CD4-positive, alpha-beta memory T cell (primary cell): ENCODE data around the gene LTBP1. TPM values are rescaled to one million over a fixed set of nuclear protein-coding genes. Genes with fewer than 3 reads are reported as not detected.

Experiments
- CTCF ChIA-PET: fragments of 350-600 bp; sonication (Branson Sonifier 250); formaldehyde crosslinking; loops from one replicate; lab custom pipeline; 2021; ENCODE audit warnings: inconsistent platforms; ENCODE audit not compliant: partially characterized antibody; lab: Charles Lee
- POLR2A ChIA-PET: fragments of 350-600 bp; sonication (Branson Sonifier 250); formaldehyde crosslinking; loops from one replicate; lab custom pipeline; 2021; ENCODE audit not compliant: partially characterized antibody; lab: Charles Lee
- DNase-seq, 5 donors: peaks; one replicate each; pipeline versions ENCODE4 v3.0.0 to v3.0.0-alpha.2; 2020 to 2022; ENCODE audit warnings: mixed read lengths in 1 of 5
- H3K27ac ChIP-seq: one replicate; pipeline ENCODE4 v1.7.0; 2013; ENCODE audit warnings: low read depth, low read length
- H3K27me3 ChIP-seq: 2 replicates; pipeline ENCODE4 v1.7.0; 2013; ENCODE audit warnings: mild to moderate bottlenecking, low read length, moderate library complexity; ENCODE audit not compliant: insufficient read depth
- H3K36me3 ChIP-seq: 2 replicates; pipeline ENCODE4 v1.7.0; 2013; ENCODE audit warnings: mild to moderate bottlenecking, low read length, moderate library complexity; ENCODE audit not compliant: insufficient read depth
- H3K4me1 ChIP-seq: 2 replicates; pipeline ENCODE4 v1.7.0; 2013; ENCODE audit warnings: mild to moderate bottlenecking, low read length, moderate library complexity; ENCODE audit not compliant: insufficient read depth
- H3K4me3 ChIP-seq, 2 donors: one replicate each; pipeline ENCODE4 v1.7.0; 2013; ENCODE audit warnings: low read length in 2 of 2, mild to moderate bottlenecking in 1 of 2
- H3K9me3 ChIP-seq, 2 donors: one replicate each; pipeline ENCODE4 v1.7.0; 2013; ENCODE audit warnings: low read length in 2 of 2, control low read depth in 1 of 2; ENCODE audit not compliant: control insufficient read depth in 1 of 2
- H3K27ac Mint-ChIP-seq, 7 donors: one replicate each; pipeline ENCODE4 v1.8.0; 2020 to 2021; ENCODE audit warnings: mixed read lengths in 7 of 7, mild to moderate bottlenecking in 6 of 7, inconsistent platforms in 3 of 7, moderate library complexity in 3 of 7
- H3K27me3 Mint-ChIP-seq, 2 donors: one replicate each; pipeline ENCODE4 v1.8.0; 2020 to 2021; ENCODE audit warnings: mixed read lengths in 2 of 2
- H3K36me3 Mint-ChIP-seq, 2 donors: one replicate each; pipeline ENCODE4 v1.8.0; 2020 to 2021; ENCODE audit warnings: mixed read lengths in 2 of 2, inconsistent platforms in 1 of 2, mild to moderate bottlenecking in 1 of 2
- H3K4me1 Mint-ChIP-seq, 4 donors: one replicate each; pipeline ENCODE4 v1.8.0; 2020 to 2021; ENCODE audit warnings: mixed read lengths in 4 of 4, mild to moderate bottlenecking in 1 of 4
- H3K4me3 Mint-ChIP-seq, 8 donors: one replicate each; pipeline ENCODE4 v1.8.0; 2020 to 2021; ENCODE audit warnings: mixed read lengths in 8 of 8, mild to moderate bottlenecking in 7 of 8, moderate library complexity in 6 of 8, inconsistent platforms in 3 of 8
- H3K9me3 Mint-ChIP-seq, 8 donors: one replicate each; pipeline ENCODE4 v1.8.0; 2020 to 2021; ENCODE audit warnings: mixed read lengths in 8 of 8, mild to moderate bottlenecking in 5 of 8, inconsistent platforms in 3 of 8, moderate library complexity in 1 of 8
- intact Hi-C: fragments of 100-400 bp; cut with micrococcal nuclease; formaldehyde crosslinking; loops from one replicate; pipeline ENCODE4 v1.15.1; 2023
- polyA plus RNA-seq, 2 donors: library from polyadenylated mRNA; unstranded; fragments of 300-500 nt; fragmentation: Illumina TruSeq; gene quantifications; one replicate each; pipeline ENCODE4 v1.2.3, GENCODE V29; 2021
- total RNA-seq, 2 experiments: library from RNA; stranded (reverse); gene quantifications; one replicate each; pipeline ENCODE4 v1.2.3, GENCODE V29; 2021

Gene LTBP1
- total and polyA plus RNA-seq, 4 experiments from 2014 or later: 0.44 TPM; not detected in 3

- H3K27ac Mint-ChIP-seq: no peak overlapping the region
- H3K4me3 Mint-ChIP-seq: no peak overlapping the region
- CTCF ChIA-PET: no interaction called here
- H3K9me3 Mint-ChIP-seq: peaks cover 0 to 3% (median 0%) of the 10 kb centered on the region in 8 donors
- no peak for DNase-seq
- H3K27ac ChIP-seq: no peak overlapping the region
- no peaks in the 10 kb centered on the region for H3K27me3 ChIP-seq
- no peaks in the 10 kb centered on the region for H3K36me3 Mint-ChIP-seq
- H3K27me3 Mint-ChIP-seq: peaks cover 22 to 27% of the 10 kb centered on the region in 2 donors
- H3K36me3 ChIP-seq: no peaks in the 10 kb centered on the region
- POLR2A ChIA-PET: no interaction called here
- no peak overlapping the region for H3K4me3 ChIP-seq
- H3K4me1 ChIP-seq: no peaks in the 10 kb centered on the region
- no peaks in the 10 kb centered on the region for H3K9me3 ChIP-seq
- no peaks in the 10 kb centered on the region for H3K4me1 Mint-ChIP-seq
- intact Hi-C loops: no loop called here
Observed at GRCh38 chr2:32923109-32923508, 23.6 kb upstream of the LTBP1 start.

GRCh38 chr2:32925283-32925815 is 21.4 kb upstream of the LTBP1 start:
- Mint-ChIP-seq H3K4me1 (no peaks in the 10 kb centered on the region), H3K4me3 (no peak overlapping the region), H3K27me3 (peaks cover 12 to 21% of the 10 kb centered on the region in 2 donors), H3K36me3 (no peaks in the 10 kb centered on the region), H3K9me3 (peaks cover 0 to 3% (median 0%) of the 10 kb centered on the region in 8 donors), H3K27ac (no peak overlapping the region)
- ChIA-PET POLR2A (no interaction called here), CTCF (no interaction called here)
- Histone ChIP-seq H3K9me3 (no peaks in the 10 kb centered on the region), H3K4me1 (no peaks in the 10 kb centered on the region), H3K4me3 (no peak overlapping the region), H3K27me3 (no peaks in the 10 kb centered on the region), H3K27ac (no peak overlapping the region), H3K36me3 (no peaks in the 10 kb centered on the region)
- intact Hi-C loops: no loop called here
- DNase-seq: no peak

- ChIA-PET CTCF (no interaction called here), POLR2A (no interaction called here)
- no peak overlapping the region for H3K27ac Mint-ChIP-seq
- no peak overlapping the region for H3K4me3 Mint-ChIP-seq
- intact Hi-C loops: no loop called here
- H3K27me3 Mint-ChIP-seq: peaks cover 10 to 18% of the 10 kb centered on the region in 2 donors
- H3K27ac ChIP-seq: no peak overlapping the region
- H3K36me3 Mint-ChIP-seq: no peaks in the 10 kb centered on the region
- no peaks in the 10 kb centered on the region for H3K9me3 ChIP-seq
- H3K36me3 ChIP-seq: no peaks in the 10 kb centered on the region
- no peaks in the 10 kb centered on the region for H3K27me3 ChIP-seq
- H3K9me3 Mint-ChIP-seq: peaks cover 0 to 3% (median 0%) of the 10 kb centered on the region in 8 donors
- no peaks in the 10 kb centered on the region for H3K4me1 Mint-ChIP-seq
- no peaks in the 10 kb centered on the region for H3K4me1 ChIP-seq
- no peak for DNase-seq
- no peak overlapping the region for H3K4me3 ChIP-seq
Observed at GRCh38 chr2:32925976-32926707, 20.6 kb upstream of the LTBP1 start.

GRCh38 chr2:32926708-32927084 is 20.1 kb upstream of the LTBP1 start:
- no peaks in the 10 kb centered on the region for H3K9me3 ChIP-seq
- peaks cover 10 to 18% of the 10 kb centered on the region in 2 donors for H3K27me3 Mint-ChIP-seq
- POLR2A ChIA-PET: no interaction called here

GRCh38 chr2:32930436-32930835 is 16.3 kb upstream of the LTBP1 start:
- POLR2A ChIA-PET: no interaction called here

More at GRCh38 chr2:32926708-32927084, 20.1 kb upstream of the LTBP1 start:
- intact Hi-C loops: no loop called here
- Histone ChIP-seq H3K36me3 (no peaks in the 10 kb centered on the region), H3K27ac (no peak overlapping the region), H3K4me1 (no peaks in the 10 kb centered on the region), H3K4me3 (no peak overlapping the region), H3K27me3 (no peaks in the 10 kb centered on the region)
- peaks cover 0 to 3% (median 0%) of the 10 kb centered on the region in 8 donors for H3K9me3 Mint-ChIP-seq
- H3K4me1 Mint-ChIP-seq: no peaks in the 10 kb centered on the region
- no peaks in the 10 kb centered on the region for H3K36me3 Mint-ChIP-seq
- no peak overlapping the region for H3K4me3 Mint-ChIP-seq
- DNase-seq: no peak
- H3K27ac Mint-ChIP-seq: no peak overlapping the region
- CTCF ChIA-PET: no interaction called here

GRCh38 chr2:32931519-32931918 is 15.2 kb upstream of the LTBP1 start:
- no peaks in the 10 kb centered on the region for H3K4me1 ChIP-seq
- H3K27me3 ChIP-seq: no peaks in the 10 kb centered on the region
- Mint-ChIP-seq H3K4me3 (no peak overlapping the region), H3K36me3 (no peaks in the 10 kb centered on the region), H3K27ac (no peak overlapping the region), H3K27me3 (peaks cover 13 to 25% of the 10 kb centered on the region in 2 donors), H3K9me3 (peaks cover 0 to 3% (median 0%) of the 10 kb centered on the region in 8 donors), H3K4me1 (no peaks in the 10 kb centered on the region)
- ChIA-PET CTCF (interaction anchor here (0.9 kb wide), 1 partner anchor 11 kb away, joined by 3 read pairs; no protein-coding TSS in a partner anchor), POLR2A (no interaction called here)
- DNase-seq: no peak
- H3K36me3 ChIP-seq: no peaks in the 10 kb centered on the region
- H3K27ac ChIP-seq: no peak overlapping the region
- H3K9me3 ChIP-seq: no peaks in the 10 kb centered on the region
- H3K4me3 ChIP-seq: no peak overlapping the region
- intact Hi-C loops: no loop called here

More at GRCh38 chr2:32930436-32930835, 16.3 kb upstream of the LTBP1 start:
- Mint-ChIP-seq H3K27ac (no peak overlapping the region), H3K36me3 (no peaks in the 10 kb centered on the region), H3K4me1 (no peaks in the 10 kb centered on the region), H3K9me3 (peaks cover 0 to 3% (median 0%) of the 10 kb centered on the region in 8 donors), H3K4me3 (no peak overlapping the region), H3K27me3 (peaks cover 13 to 22% of the 10 kb centered on the region in 2 donors)
- intact Hi-C loops: no loop called here
- Histone ChIP-seq H3K4me1 (no peaks in the 10 kb centered on the region), H3K4me3 (no peak overlapping the region), H3K27ac (no peak overlapping the region), H3K9me3 (no peaks in the 10 kb centered on the region), H3K27me3 (no peaks in the 10 kb centered on the region), H3K36me3 (no peaks in the 10 kb centered on the region)
- CTCF ChIA-PET: no interaction called here
- no peak for DNase-seq

- Mint-ChIP-seq H3K4me1 (no peaks in the 10 kb centered on the region), H3K9me3 (peaks cover 0 to 3% (median 0%) of the 10 kb centered on the region in 8 donors), H3K4me3 (no peak overlapping the region), H3K27me3 (peaks cover 12 to 19% of the 10 kb centered on the region in 2 donors), H3K27ac (no peak overlapping the region), H3K36me3 (no peaks in the 10 kb centered on the region)
- Histone ChIP-seq H3K27me3 (no peaks in the 10 kb centered on the region), H3K27ac (no peak overlapping the region), H3K36me3 (no peaks in the 10 kb centered on the region), H3K9me3 (no peaks in the 10 kb centered on the region), H3K4me1 (no peaks in the 10 kb centered on the region), H3K4me3 (no peak overlapping the region)
- intact Hi-C loops: no loop called here
- ChIA-PET CTCF (interaction anchor here (0.9 kb wide), 1 partner anchor 10 kb away, joined by 3 read pairs; no protein-coding TSS in a partner anchor), POLR2A (no interaction called here)
- DNase-seq: no peak
Observed at GRCh38 chr2:32931945-32932709, 14.6 kb upstream of the LTBP1 start.
